SK-N-SH (cell line): ENCODE data around the gene KCNH8. TPM values are rescaled to one million over a fixed set of nuclear protein-coding genes. Genes with fewer than 3 reads are reported as not detected.

ENCODE experiments used
- CTCF ChIA-PET: fragments of 300-600, 350-600 bp; formaldehyde crosslinking; extraction: SDS; loops from one replicate; lab custom pipeline; 2021; lab: Yijun Ruan, JAX
- POLR2A ChIA-PET: fragments of 350-600 bp; sonication (Branson Sonifier 250); formaldehyde crosslinking; extraction: SDS; loops from one replicate; lab custom pipeline; 2020; ENCODE audit warnings: antibody characterized with exemption, inconsistent platforms; lab: Yijun Ruan, JAX
- DNase-seq: peaks from one replicate; pipeline ENCODE4 v3.0.0; 2012
- H2AFZ ChIP-seq: fragments of 200-600 bp; sonication (generic); 2 replicates; pipeline ENCODE4 v1.8.1; 2016; ENCODE audit warnings: antibody characterized with exemption, mild to moderate bottlenecking, low read depth
- H3F3A ChIP-seq: fragments of 200-600 bp; sonication (generic); replicated peaks from 2 replicates; pipeline ENCODE3; 2016; ENCODE audit warnings: antibody characterized with exemption, mild to moderate bottlenecking; ENCODE audit not compliant: insufficient read depth
- H3K27ac ChIP-seq, 2 experiments: fragments of 200-500 bp in 1 of 2; fragments of 200-600 bp in 1 of 2; sonication (Bioruptor generic) in 1 of 2; sonication (generic), shearing (Covaris generic) in 1 of 2; 2 replicates each; pipeline versions ENCODE4 v1.5.1 to v1.6.1; 2014 to 2016; ENCODE audit warnings: low read depth in 2 of 2, inconsistent platforms in 1 of 2, low read length in 1 of 2, mild to moderate bottlenecking in 1 of 2, mixed read lengths in 1 of 2
- H3K27me3 ChIP-seq: fragments of 200-600 bp; sonication (generic), shearing (Covaris generic); 2 replicates; pipeline ENCODE4 v1.6.1; 2016; ENCODE audit warnings: mixed run types; ENCODE audit not compliant: insufficient read depth
- H3K36me3 ChIP-seq, 2 experiments: fragments of 200-500 bp in 1 of 2; fragments of 200-600 bp in 1 of 2; sonication (Bioruptor generic) in 1 of 2; sonication (generic) in 1 of 2; replicated peaks in 1 of 2; 2 replicates each; pipeline versions ENCODE3 to v1.5.1; 2014 to 2016; ENCODE audit warnings: low read length in 1 of 2, mild to moderate bottlenecking in 1 of 2; ENCODE audit not compliant: insufficient read depth in 2 of 2, control insufficient read depth in 1 of 2
- H3K4me1 ChIP-seq, 2 experiments: fragments of 200-500 bp in 1 of 2; fragments of 200-600 bp in 1 of 2; sonication (Bioruptor generic) in 1 of 2; sonication (generic), shearing (Covaris generic) in 1 of 2; 2 replicates each; pipeline versions ENCODE4 v1.5.1 to v1.6.1; 2014 to 2016; ENCODE audit warnings: low read depth in 1 of 2, low read length in 1 of 2, mixed run types in 1 of 2; ENCODE audit not compliant: insufficient read depth in 2 of 2, control insufficient read depth in 1 of 2
- H3K4me2 ChIP-seq: fragments of 200-600 bp; sonication (generic), shearing (Covaris generic); 2 replicates; pipeline ENCODE4 v1.6.1; 2017; ENCODE audit warnings: mixed run types
- H3K4me3 ChIP-seq, 2 experiments: fragments of 200-500 bp in 1 of 2; fragments of 200-600 bp in 1 of 2; sonication (Bioruptor generic) in 1 of 2; sonication (generic), shearing (Covaris generic) in 1 of 2; 2 replicates each; pipeline versions ENCODE4 v1.5.1 to v1.8.1; 2014 to 2016; ENCODE audit warnings: low read depth in 2 of 2, inconsistent platforms in 1 of 2, low read length in 1 of 2, mild to moderate bottlenecking in 1 of 2, mixed read lengths in 1 of 2, moderate library complexity in 1 of 2
- H3K79me2 ChIP-seq: fragments of 200-600 bp; sonication (generic); 2 replicates; pipeline ENCODE4 v1.8.1; 2017; ENCODE audit warnings: mild to moderate bottlenecking; ENCODE audit not compliant: insufficient read depth
- H3K9ac ChIP-seq: fragments of 200-600 bp; sonication (generic); 2 replicates; pipeline ENCODE4 v1.6.1; 2017; ENCODE audit warnings: mixed run types
- H3K9me2 ChIP-seq: fragments of 200-600 bp; sonication (generic); 2 replicates; pipeline ENCODE4 v1.6.1; 2017; ENCODE audit warnings: mixed run types
- H3K9me3 ChIP-seq: fragments of 200-600 bp; sonication (generic); 2 replicates; pipeline ENCODE4 v1.6.1; 2017; ENCODE audit warnings: mixed run types, mild to moderate bottlenecking, moderate library complexity
- H4K20me1 ChIP-seq: fragments of 200-600 bp; sonication (generic); 2 replicates; pipeline ENCODE4 v1.6.1; 2017; ENCODE audit warnings: mild to moderate bottlenecking, mixed run types; ENCODE audit not compliant: insufficient read depth
- ELF1 ChIP-seq: IDR thresholded peaks from 2 replicates; pipeline ENCODE4 v1.4.0; 2012
- EP300 ChIP-seq, 2 experiments: IDR thresholded peaks; 2 replicates each; pipeline versions ENCODE4 v1.4.0 to v1.6.1; 2012; ENCODE audit warnings: borderline replicate concordance in 1 of 2, low read depth in 1 of 2, low read length in 1 of 2
- EZH2phosphoT487 ChIP-seq: fragments of 200-600 bp; sonication (generic); IDR thresholded peaks from 2 replicates; pipeline ENCODE4 v1.6.1; 2017; ENCODE audit warnings: low read depth, mixed run types, mild to moderate bottlenecking, antibody characterized with exemption, moderate library complexity, borderline replicate concordance
- FOSL2 ChIP-seq: IDR thresholded peaks from 2 replicates; pipeline ENCODE4 v1.4.0; 2012; ENCODE audit warnings: low read depth, mild to moderate bottlenecking, moderate library complexity, borderline replicate concordance
- FOXJ3 ChIP-seq: sonication (generic); formaldehyde crosslinking; IDR thresholded peaks from 2 replicates; pipeline ENCODE4 v1.5.1; 2020; ENCODE audit warnings: mild to moderate bottlenecking, missing genetic modification reagents
- MEF2A ChIP-seq: IDR thresholded peaks from 2 replicates; pipeline ENCODE4 v1.4.0; 2012; ENCODE audit warnings: low read depth, borderline replicate concordance
- NFIC ChIP-seq: IDR thresholded peaks from 2 replicates; pipeline ENCODE4 v1.4.0; 2012; ENCODE audit warnings: borderline replicate concordance
- NRF1 ChIP-seq: IDR thresholded peaks from 2 replicates; pipeline ENCODE4 v1.6.1; 2012; ENCODE audit warnings: low read depth, mild to moderate bottlenecking, low read length
- RXRA ChIP-seq: IDR thresholded peaks from 2 replicates; pipeline ENCODE4 v1.4.0; 2012; ENCODE audit warnings: low read depth, mild to moderate bottlenecking, borderline replicate concordance
- SMC3 ChIP-seq: IDR thresholded peaks from 2 replicates; pipeline ENCODE4 v1.6.1; 2012; ENCODE audit warnings: low read depth, low read length, improper control_type of control experiment
- TAF1 ChIP-seq: IDR thresholded peaks from 2 replicates; pipeline ENCODE4 v1.6.1; 2012; ENCODE audit warnings: low read depth, mild to moderate bottlenecking, low read length, moderate library complexity, borderline replicate concordance
- WGBS: methylation state at CpG from one replicate; pipeline ENCODE4 v1.1.6; 2017; ENCODE audit warnings: low lambda C conversion rate; 5-methylcytosine and 5-hydroxymethylcytosine counted together
- polyA plus RNA-seq, 3 experiments: library from polyadenylated mRNA; depleted of rRNA; stranded (reverse); fragments of >200 nt; gene quantifications; 2 replicates each; pipeline ENCODE4 v1.2.3, GENCODE V29; 2012
- TF ChIP-seq, protein P1 (sequence below): fragments of 200-600 bp; sonication (generic); IDR thresholded peaks from 2 replicates; pipeline ENCODE4 v1.6.1; 2017; ENCODE audit warnings: antibody characterized with exemption, mild to moderate bottlenecking, moderate library complexity
- TF ChIP-seq, protein P2 (sequence below): IDR thresholded peaks from 2 replicates; pipeline ENCODE4; 2012
- TF ChIP-seq, protein P3 (sequence below): fragments of 150-350 bp; IDR thresholded peaks from 2 replicates; pipeline ENCODE4 v1.6.1; 2017; ENCODE audit warnings: antibody characterized with exemption, low read length, low read depth, borderline replicate concordance

KCNH8 gene
- polyA plus RNA-seq, 1 of the 3 experiments (the other 2 are of a cell fraction): 0.05 TPM

DNA sequence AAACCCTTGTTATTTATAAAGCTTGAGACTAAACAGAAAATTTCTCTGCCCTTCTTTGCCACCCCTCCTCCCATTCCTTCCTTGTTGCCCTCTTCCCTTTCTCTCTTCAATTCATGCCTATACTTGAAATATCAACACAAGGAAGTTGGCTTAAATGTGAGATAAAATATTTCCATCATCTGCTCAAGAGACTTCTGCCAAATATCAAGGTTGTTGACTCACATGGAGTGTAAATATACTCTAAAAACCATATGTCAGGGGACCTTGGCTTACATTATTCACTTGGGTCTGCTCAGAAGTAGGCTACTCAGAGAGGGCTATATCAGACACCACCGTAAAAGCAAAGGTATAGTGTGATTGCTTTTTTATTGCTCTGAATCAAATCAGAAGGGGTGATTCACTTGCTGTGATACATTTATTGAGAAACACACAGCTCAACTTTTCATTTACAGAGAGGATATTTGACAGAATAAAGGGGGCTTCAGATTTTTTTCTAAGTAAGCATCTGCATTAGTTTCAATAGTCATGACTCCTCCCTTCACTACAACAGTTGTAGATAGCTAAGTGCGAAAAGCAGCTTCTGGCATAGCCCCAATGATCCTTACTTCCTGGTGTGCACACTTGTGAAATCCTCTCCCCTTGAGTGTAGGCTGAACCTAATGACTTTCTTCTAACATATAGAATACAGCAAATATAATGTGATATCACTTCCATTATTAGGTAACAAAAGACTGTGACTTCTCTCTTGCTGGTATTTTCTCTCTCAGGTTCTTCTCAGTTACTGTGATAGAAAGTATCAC lies 399.6 kb downstream of the KCNH8 start:
- no peaks in the 10 kb centered on the region for H3K9me2 ChIP-seq
- H3K4me1 ChIP-seq: no peaks in the 10 kb centered on the region; a peak in 1 of 4 replicates
- no peaks in the 10 kb centered on the region for H3F3A ChIP-seq
- ChIA-PET POLR2A (no interaction called here), CTCF (interaction anchor here (2.2 kb wide), 1 partner anchor 483 kb away, joined by 7 read pairs; no protein-coding TSS in a partner anchor)
- TF ChIP-seq ELF1: no peak
- TF ChIP-seq TAF1: no peak
- TF ChIP-seq, protein P1, sequence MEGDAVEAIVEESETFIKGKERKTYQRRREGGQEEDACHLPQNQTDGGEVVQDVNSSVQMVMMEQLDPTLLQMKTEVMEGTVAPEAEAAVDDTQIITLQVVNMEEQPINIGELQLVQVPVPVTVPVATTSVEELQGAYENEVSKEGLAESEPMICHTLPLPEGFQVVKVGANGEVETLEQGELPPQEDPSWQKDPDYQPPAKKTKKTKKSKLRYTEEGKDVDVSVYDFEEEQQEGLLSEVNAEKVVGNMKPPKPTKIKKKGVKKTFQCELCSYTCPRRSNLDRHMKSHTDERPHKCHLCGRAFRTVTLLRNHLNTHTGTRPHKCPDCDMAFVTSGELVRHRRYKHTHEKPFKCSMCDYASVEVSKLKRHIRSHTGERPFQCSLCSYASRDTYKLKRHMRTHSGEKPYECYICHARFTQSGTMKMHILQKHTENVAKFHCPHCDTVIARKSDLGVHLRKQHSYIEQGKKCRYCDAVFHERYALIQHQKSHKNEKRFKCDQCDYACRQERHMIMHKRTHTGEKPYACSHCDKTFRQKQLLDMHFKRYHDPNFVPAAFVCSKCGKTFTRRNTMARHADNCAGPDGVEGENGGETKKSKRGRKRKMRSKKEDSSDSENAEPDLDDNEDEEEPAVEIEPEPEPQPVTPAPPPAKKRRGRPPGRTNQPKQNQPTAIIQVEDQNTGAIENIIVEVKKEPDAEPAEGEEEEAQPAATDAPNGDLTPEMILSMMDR: no peak
- no peak for TF ChIP-seq MEF2A
- no peak for TF ChIP-seq NRF1
- no peak for TF ChIP-seq SMC3
- TF ChIP-seq EZH2phosphoT487: no peak
- TF ChIP-seq, protein P2, sequence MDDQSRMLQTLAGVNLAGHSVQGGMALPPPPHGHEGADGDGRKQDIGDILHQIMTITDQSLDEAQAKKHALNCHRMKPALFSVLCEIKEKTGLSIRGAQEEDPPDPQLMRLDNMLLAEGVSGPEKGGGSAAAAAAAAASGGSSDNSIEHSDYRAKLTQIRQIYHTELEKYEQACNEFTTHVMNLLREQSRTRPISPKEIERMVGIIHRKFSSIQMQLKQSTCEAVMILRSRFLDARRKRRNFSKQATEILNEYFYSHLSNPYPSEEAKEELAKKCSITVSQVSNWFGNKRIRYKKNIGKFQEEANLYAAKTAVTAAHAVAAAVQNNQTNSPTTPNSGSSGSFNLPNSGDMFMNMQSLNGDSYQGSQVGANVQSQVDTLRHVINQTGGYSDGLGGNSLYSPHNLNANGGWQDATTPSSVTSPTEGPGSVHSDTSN: no peak
- no peak for TF ChIP-seq NFIC
- TF ChIP-seq EP300 (IDR thresholded peaks at IDR 0.05; ENCODE audit: borderline replicate concordance in 1 of 2, low read depth in 1 of 2, low read length in 1 of 2): no peak
- TF ChIP-seq RXRA: no peak
- no peak for TF ChIP-seq FOSL2
- TF ChIP-seq FOXJ3: no peak
- TF ChIP-seq, protein P3, sequence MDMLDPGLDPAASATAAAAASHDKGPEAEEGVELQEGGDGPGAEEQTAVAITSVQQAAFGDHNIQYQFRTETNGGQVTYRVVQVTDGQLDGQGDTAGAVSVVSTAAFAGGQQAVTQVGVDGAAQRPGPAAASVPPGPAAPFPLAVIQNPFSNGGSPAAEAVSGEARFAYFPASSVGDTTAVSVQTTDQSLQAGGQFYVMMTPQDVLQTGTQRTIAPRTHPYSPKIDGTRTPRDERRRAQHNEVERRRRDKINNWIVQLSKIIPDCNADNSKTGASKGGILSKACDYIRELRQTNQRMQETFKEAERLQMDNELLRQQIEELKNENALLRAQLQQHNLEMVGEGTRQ: no peak
- H3K36me3 ChIP-seq: no peaks in the 10 kb centered on the region
- no peak overlapping the region for H3K9ac ChIP-seq
- no peak overlapping the region for H3K27ac ChIP-seq
- no peaks in the 10 kb centered on the region for H3K9me3 ChIP-seq
- H3K79me2 ChIP-seq: no peaks in the 10 kb centered on the region
- no peaks in the 10 kb centered on the region for H4K20me1 ChIP-seq
- no peak for DNase-seq
- no peak overlapping the region for H2AFZ ChIP-seq
- H3K4me3 ChIP-seq: no peak overlapping the region
- H3K4me2 ChIP-seq: no peak overlapping the region
- 31% methylated on average over 2 of the region's 2 CpGs for WGBS
- no peaks in the 10 kb centered on the region for H3K27me3 ChIP-seq
